ENCODE measurements around the gene SFSWAP. TPM values are rescaled to one million over a fixed set of nuclear protein-coding genes. Genes with fewer than 3 reads are reported as not detected.
A peak's percentile ranks its signal among the peaks of the same experiment; 100 is the strongest.

SFSWAP gene
- total and polyA plus RNA-seq, 2 of the 13 experiments (the other 11 are each of a cell fraction or from before 2014, with no cell fraction given): 17.1 to 27.7 TPM

DNA sequence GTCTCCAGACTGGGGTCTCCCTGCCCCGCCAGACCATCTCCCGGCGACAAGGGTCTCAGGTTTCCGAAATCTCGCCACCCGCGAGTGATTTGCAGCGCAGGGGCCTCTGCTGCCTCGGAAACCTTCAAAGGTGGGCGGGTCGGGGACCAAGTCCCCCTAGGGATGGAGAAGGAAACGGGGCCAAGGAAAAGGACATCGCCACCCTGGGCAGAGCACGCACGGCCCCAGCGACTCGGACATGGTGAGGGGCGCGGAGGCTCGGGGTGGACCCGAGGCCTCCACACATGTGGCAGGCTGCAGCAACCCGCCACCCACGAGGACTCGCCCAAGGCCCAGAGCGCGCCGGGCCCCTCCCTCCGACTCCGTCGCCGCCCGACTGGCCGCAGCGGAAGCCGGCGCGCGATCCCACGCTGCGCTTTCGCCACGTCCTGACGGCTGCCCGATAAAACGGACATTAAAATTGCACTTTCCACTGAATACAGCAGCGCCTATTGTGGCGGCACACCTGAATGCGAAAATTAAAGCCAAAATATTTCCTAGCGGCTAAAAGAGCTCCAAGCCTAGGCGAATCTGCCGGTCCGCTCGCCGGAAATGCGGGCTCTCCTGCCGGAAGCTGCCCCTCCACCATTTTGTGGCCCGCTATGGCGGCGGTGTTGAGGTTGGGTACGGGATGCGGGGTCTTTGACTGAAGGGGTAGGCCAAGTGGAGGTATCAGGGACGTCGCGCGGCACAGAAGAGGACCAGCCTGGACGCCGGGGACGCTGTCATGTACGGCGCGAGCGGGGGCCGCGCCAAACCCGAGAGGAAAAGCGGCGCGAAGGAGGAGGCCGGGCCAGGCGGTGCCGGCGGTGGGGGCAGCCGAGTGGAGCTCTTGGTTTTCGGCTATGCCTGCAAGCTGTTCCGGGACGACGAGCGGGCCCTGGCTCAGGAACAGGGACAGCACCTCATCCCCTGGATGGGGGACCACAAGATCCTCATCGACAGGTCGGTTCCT lies at the start of gene SFSWAP (continued):
- TF ChIP-seq SIX4 (CRISPR knock-in tag; IDR thresholded peaks at IDR 0.05): no peak
- TF ChIP-seq ZNF549 (CRISPR knock-in tag; IDR thresholded peaks at IDR 0.05): 0 out of 2 replicates have a peak, but pooled peaks have one; percentile 59
- TF ChIP-seq ZNF124 (CRISPR knock-in tag; IDR thresholded peaks at IDR 0.05): no peak
- TF ChIP-seq ZNF546 (CRISPR knock-in tag; conservative IDR thresholded peaks at IDR 0.05): no peak; the same call in 1 of the 2 replicates
- TF ChIP-seq, protein P1, sequence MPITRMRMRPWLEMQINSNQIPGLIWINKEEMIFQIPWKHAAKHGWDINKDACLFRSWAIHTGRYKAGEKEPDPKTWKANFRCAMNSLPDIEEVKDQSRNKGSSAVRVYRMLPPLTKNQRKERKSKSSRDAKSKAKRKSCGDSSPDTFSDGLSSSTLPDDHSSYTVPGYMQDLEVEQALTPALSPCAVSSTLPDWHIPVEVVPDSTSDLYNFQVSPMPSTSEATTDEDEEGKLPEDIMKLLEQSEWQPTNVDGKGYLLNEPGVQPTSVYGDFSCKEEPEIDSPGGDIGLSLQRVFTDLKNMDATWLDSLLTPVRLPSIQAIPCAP (CRISPR knock-in tag; IDR thresholded peaks at IDR 0.05; ENCODE audit: low read depth): no peak
- TF ChIP-seq, protein P2, sequence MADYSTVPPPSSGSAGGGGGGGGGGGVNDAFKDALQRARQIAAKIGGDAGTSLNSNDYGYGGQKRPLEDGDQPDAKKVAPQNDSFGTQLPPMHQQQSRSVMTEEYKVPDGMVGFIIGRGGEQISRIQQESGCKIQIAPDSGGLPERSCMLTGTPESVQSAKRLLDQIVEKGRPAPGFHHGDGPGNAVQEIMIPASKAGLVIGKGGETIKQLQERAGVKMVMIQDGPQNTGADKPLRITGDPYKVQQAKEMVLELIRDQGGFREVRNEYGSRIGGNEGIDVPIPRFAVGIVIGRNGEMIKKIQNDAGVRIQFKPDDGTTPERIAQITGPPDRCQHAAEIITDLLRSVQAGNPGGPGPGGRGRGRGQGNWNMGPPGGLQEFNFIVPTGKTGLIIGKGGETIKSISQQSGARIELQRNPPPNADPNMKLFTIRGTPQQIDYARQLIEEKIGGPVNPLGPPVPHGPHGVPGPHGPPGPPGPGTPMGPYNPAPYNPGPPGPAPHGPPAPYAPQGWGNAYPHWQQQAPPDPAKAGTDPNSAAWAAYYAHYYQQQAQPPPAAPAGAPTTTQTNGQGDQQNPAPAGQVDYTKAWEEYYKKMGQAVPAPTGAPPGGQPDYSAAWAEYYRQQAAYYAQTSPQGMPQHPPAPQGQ (CRISPR knock-in tag; IDR thresholded peaks at IDR 0.05; ENCODE audit: borderline replicate concordance): no peak
- TF ChIP-seq PRMT3 (CRISPR knock-in tag; IDR thresholded peaks at IDR 0.05; ENCODE audit: borderline replicate concordance, low read depth): 0 out of 2 replicates have a peak, but pooled peaks have one; percentile 51
- peak; percentile 92; the same call in 1 of the 2 replicates for TF ChIP-seq SPEN (CRISPR knock-in tag; IDR thresholded peaks at IDR 0.05; ENCODE audit: low read depth)
- TF ChIP-seq, protein P3, sequence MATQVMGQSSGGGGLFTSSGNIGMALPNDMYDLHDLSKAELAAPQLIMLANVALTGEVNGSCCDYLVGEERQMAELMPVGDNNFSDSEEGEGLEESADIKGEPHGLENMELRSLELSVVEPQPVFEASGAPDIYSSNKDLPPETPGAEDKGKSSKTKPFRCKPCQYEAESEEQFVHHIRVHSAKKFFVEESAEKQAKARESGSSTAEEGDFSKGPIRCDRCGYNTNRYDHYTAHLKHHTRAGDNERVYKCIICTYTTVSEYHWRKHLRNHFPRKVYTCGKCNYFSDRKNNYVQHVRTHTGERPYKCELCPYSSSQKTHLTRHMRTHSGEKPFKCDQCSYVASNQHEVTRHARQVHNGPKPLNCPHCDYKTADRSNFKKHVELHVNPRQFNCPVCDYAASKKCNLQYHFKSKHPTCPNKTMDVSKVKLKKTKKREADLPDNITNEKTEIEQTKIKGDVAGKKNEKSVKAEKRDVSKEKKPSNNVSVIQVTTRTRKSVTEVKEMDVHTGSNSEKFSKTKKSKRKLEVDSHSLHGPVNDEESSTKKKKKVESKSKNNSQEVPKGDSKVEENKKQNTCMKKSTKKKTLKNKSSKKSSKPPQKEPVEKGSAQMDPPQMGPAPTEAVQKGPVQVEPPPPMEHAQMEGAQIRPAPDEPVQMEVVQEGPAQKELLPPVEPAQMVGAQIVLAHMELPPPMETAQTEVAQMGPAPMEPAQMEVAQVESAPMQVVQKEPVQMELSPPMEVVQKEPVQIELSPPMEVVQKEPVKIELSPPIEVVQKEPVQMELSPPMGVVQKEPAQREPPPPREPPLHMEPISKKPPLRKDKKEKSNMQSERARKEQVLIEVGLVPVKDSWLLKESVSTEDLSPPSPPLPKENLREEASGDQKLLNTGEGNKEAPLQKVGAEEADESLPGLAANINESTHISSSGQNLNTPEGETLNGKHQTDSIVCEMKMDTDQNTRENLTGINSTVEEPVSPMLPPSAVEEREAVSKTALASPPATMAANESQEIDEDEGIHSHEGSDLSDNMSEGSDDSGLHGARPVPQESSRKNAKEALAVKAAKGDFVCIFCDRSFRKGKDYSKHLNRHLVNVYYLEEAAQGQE (IDR thresholded peaks at IDR 0.05; ENCODE audit: borderline replicate concordance in 1 of 2, low read depth in 1 of 2, low read length in 2 of 2): 0 out of 4 replicates have a peak, but pooled peaks of 1 of the 2 experiments have one; percentile 32
- TF ChIP-seq HDAC2 (CRISPR knock-in tag; IDR thresholded peaks at IDR 0.05): peak; percentile 86
- TF ChIP-seq U2AF2 (IDR thresholded peaks at IDR 0.05; ENCODE audit: low read depth, low read length): no peak
- TF ChIP-seq, protein P4, sequence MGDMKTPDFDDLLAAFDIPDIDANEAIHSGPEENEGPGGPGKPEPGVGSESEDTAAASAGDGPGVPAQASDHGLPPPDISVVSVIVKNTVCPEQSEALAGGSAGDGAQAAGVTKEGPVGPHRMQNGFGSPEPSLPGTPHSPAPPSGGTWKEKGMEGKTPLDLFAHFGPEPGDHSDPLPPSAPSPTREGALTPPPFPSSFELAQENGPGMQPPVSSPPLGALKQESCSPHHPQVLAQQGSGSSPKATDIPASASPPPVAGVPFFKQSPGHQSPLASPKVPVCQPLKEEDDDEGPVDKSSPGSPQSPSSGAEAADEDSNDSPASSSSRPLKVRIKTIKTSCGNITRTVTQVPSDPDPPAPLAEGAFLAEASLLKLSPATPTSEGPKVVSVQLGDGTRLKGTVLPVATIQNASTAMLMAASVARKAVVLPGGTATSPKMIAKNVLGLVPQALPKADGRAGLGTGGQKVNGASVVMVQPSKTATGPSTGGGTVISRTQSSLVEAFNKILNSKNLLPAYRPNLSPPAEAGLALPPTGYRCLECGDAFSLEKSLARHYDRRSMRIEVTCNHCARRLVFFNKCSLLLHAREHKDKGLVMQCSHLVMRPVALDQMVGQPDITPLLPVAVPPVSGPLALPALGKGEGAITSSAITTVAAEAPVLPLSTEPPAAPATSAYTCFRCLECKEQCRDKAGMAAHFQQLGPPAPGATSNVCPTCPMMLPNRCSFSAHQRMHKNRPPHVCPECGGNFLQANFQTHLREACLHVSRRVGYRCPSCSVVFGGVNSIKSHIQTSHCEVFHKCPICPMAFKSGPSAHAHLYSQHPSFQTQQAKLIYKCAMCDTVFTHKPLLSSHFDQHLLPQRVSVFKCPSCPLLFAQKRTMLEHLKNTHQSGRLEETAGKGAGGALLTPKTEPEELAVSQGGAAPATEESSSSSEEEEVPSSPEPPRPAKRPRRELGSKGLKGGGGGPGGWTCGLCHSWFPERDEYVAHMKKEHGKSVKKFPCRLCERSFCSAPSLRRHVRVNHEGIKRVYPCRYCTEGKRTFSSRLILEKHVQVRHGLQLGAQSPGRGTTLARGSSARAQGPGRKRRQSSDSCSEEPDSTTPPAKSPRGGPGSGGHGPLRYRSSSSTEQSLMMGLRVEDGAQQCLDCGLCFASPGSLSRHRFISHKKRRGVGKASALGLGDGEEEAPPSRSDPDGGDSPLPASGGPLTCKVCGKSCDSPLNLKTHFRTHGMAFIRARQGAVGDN (CRISPR knock-in tag; IDR thresholded peaks at IDR 0.05): peak; percentile 94
- TF ChIP-seq SOX5 (CRISPR knock-in tag; IDR thresholded peaks at IDR 0.05; ENCODE audit: borderline replicate concordance): no peak
- TF ChIP-seq ATF7 (IDR thresholded peaks at IDR 0.05): no peak
- TF ChIP-seq ATF7 (CRISPR knock-in tag; IDR thresholded peaks at IDR 0.05): peak; percentile 69; the same call in 1 of the 2 replicates
- peak; percentile 67 for TF ChIP-seq ZNF274 (CRISPR knock-in tag; IDR thresholded peaks at IDR 0.05)
